ENCODE measurements around the gene ZC3H12A. TPM values are rescaled to one million over a fixed set of nuclear protein-coding genes. Genes with fewer than 3 reads are reported as not detected.

The ZC3H12A gene
- total RNA-seq, 6 donors from 2014 or later, result 17.6 to 55.5 (median 26.2) TPM

GRCh38 chr1:37485902-37486679 is 11.7 kb downstream of the ZC3H12A start:
- peaks cover 45 to 52% (median 47%) of the 10 kb centered on the region in 4 donors for H3K4me1 ChIP-seq
- 43 to 66% methylated on average over 3 to 4 of the region's 6 CpGs for WGBS, 2 donors
- DNase-seq (no peak), ATAC-seq (ENCODE audit: low FRiP score in 2 of 2) (peak in 1 of 2 donors; percentile 2)
- TF ChIP-seq POLR2AphosphoS5 (IDR thresholded peaks at IDR 0.05) (no peak), POLR2A (IDR thresholded peaks at IDR 0.05) (no peak), CTCF (IDR thresholded peaks at IDR 0.05) (no peak), EP300 (IDR thresholded peaks at IDR 0.05) (no peak)
- H3K9me3 ChIP-seq, result no peaks in the 10 kb centered on the region
- peaks cover 18 to 52% (median 44%) of the 10 kb centered on the region in 4 donors for H3K36me3 ChIP-seq
- no peaks in the 10 kb centered on the region for H3K27me3 ChIP-seq
- no peak overlapping the region for H3K4me3 ChIP-seq
- peak overlapping the region; percentile 61 to 99 (median 89) for H3K27ac ChIP-seq

DNA sequence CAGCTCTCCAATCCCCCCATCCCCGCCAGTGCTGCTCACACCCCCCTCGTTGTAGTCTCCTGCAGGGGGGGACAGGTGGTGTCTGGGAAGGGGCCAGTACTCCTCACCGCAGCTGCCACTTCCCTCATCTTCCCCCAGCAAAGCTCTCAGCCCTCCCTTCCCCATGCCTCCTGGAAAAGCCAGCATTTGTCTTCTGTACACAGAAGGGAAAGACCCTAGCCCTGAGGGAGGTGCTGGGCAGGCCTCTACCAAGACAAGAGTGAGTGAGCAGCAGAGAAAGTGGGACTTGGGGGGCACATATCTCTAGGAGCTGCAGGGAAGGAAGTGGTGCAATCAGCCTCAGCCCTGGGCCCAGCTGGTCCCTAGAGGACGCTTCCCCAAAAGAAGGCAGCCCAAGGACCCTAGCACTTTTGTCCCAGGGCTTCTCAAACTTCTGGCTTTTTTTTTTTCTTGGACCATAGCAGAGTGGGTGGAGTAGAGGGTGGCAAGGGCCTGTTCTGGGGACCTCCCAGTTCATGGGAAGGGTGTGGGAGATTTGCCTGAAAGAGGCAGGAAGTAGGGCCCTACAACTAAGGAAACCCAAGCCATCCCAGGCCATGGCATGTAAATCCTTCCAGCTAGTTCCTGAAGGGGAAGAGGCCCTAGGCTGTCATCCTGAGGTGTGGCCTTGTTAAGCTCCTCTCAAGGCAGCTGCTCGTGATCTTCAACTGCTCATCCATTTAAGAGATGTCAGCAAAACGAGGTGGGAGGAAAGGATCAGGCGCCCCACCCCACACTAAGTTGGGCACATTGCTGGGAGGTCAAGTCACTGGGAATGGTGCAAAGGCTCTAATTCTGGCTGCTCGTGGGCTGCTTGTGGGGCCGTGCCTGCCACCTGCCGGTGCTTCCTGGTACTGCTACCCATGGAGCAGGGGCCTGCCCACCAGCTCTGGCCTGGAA is 12.6 kb downstream of the ZC3H12A start:
- Histone ChIP-seq H3K27ac (peak overlapping the region; percentile 61 to 99 (median 89)), H3K9me3 (no peaks in the 10 kb centered on the region), H3K4me3 (no peak overlapping the region), H3K4me1 (peaks cover 41 to 47% (median 44%) of the 10 kb centered on the region in 4 donors), H3K27me3 (no peaks in the 10 kb centered on the region), H3K36me3 (peaks cover 21 to 52% (median 39%) of the 10 kb centered on the region in 4 donors)
- WGBS, 2 donors, result 9 to 26% methylated on average over 9 to 10 of the region's 10 CpGs
- ATAC-seq (ENCODE audit: low FRiP score in 2 of 2) (peak; percentile 85 to 93), DNase-seq (peak; percentile 86 to 92)
- no peak for TF ChIP-seq EP300 (IDR thresholded peaks at IDR 0.05)
- peak; percentile 73 to 76 for TF ChIP-seq POLR2AphosphoS5 (IDR thresholded peaks at IDR 0.05)
- TF ChIP-seq POLR2A (IDR thresholded peaks at IDR 0.05), result no peak
- TF ChIP-seq CTCF (IDR thresholded peaks at IDR 0.05), result peak; percentile 97 to 98 (median 98)

DNA sequence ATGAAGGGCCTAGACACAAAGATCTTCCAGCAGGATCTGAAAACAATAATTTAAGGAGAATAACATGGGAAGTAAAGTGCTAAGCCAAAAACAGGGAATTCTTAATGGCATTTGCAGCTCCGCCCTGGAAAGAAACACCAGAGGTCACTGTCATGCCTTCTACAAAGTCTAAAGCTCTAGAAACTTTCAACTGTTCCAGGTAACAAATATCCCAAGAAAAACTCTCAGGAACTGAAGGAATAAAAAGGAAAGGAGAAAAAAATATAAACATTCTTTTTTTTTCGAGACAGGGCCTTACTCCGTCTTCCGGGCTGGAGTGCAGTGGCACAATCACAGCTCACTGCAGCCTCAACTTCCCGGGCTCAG is 13.2 kb downstream of the ZC3H12A start:
- H3K4me3 ChIP-seq, result no peak overlapping the region

More for the DNA sequence above, 13.2 kb downstream of the ZC3H12A start:
- TF ChIP-seq CTCF (IDR thresholded peaks at IDR 0.05) (no peak), EP300 (IDR thresholded peaks at IDR 0.05) (no peak), POLR2A (IDR thresholded peaks at IDR 0.05) (no peak), POLR2AphosphoS5 (IDR thresholded peaks at IDR 0.05) (no peak)
- Histone ChIP-seq H3K27ac (peak overlapping the region in 3 of 4 donors; percentile 82 to 99 (median 96)), H3K27me3 (no peaks in the 10 kb centered on the region), H3K36me3 (peaks cover 21 to 52% (median 35%) of the 10 kb centered on the region in 4 donors), H3K9me3 (no peaks in the 10 kb centered on the region), H3K4me1 (peaks cover 41 to 47% (median 44%) of the 10 kb centered on the region in 4 donors)
- no peak for ATAC-seq (ENCODE audit: low FRiP score in 2 of 2)
- no peak for DNase-seq
- WGBS, 2 donors, result 81 to 87% methylated on average over 5 of the region's 5 CpGs
